Epidermal melanocyte (primary cell): ENCODE results near the gene FOXS1.

Source experiments
- DNase-seq: peaks from one replicate; pipeline ENCODE4 v3.0.0; 2011; ENCODE audit warnings: low spot score; ENCODE audit not compliant: insufficient read length

FOXS1 gene

DNA sequence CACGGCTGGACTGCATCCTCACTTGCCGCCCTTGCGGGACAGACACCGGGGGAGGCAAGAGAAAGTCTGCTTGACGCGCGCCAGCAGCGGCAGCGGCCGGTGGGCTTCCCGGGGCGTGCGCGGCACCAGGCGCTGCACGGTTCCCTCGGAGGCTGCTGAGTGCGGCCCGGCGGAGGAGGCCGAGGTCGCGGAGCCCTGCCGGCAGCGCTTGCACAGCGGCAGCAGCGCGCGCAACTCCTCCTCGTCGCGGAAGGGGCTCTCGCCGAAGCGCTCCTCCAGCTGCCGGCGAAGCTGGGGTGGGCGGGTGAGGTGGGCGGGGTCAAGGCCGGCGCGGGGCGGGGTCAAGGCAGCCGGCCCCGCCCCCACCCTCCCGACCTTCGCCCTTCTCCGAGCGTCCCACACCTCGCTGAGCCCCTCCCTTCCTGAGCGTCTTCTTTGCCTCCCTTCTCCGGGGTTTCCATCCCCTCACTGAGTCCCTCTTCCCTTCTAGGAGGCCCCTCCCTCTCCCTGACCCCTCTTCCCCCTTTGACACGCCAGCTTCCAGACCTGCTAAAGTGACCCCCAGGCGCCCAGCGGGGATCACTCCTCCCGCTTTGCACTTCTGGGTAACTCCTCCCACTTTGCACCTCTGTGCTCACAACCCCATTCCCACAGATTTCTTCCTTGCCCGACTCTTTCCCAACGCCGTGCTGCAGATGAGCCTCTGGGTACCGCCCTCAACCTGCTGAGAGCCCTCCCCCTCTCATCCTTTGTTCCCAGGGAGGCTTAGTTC is 16.2 kb upstream of the FOXS1 start:
- peak; percentile 86 for DNase-seq

DNA sequence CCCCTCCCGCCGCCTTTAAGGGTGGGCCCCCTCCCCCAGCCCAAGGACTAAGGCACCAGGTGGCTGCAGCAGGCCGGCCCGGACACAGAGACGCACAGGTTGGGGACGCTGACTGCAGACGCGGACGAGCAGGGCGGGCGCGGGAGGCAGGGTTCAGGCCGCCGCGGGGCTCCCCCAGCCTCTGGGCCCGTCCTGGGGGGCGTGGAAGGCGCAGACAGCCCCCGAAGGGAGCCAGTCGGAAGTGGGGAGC is 15.7 kb upstream of the FOXS1 start:
- DNase-seq: no peak

DNA sequence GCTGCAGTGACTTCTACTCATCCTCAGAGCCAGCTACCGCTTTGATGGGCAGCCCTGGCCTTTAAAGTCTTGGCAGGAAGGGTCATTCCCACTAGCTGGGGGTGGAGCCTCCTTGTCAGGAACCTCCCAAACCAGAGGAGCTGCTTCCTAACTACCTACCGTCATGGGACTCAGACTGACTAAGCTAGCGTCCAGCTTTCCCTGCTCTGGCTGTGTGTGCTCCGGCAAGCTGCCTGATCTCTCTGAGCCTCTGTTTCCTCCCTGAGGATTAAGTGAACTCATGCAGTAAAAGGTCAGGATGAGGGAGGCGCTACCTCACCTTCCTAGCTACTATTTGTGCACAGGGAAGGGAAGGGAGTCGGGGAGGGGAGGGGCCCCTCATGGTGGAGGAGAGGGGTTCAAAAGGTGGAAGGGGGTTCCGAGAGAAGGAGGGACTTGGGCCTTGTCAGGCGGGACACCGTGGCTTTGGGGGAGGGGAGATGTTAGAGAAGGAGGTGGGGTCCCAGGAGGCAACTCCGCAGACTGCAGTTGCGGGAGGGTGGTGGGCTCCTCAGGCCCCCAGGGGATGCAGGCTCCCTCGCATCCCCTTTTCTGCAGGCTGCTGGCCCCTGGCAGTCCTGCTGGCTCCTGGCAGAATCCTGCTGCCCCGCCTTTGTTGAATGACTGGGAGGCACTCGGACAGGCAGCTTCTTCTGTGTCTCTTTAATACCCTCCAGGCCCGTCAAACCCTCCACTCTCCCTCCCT is 15.2 kb upstream of the FOXS1 start:
- peak; percentile 67 for DNase-seq

- DNase-seq: no peak
Observed at GRCh38 chr20:31859998-31860380, 14.6 kb upstream of the FOXS1 start.

- no peak for DNase-seq
Observed at GRCh38 chr20:31859266-31859997, 14.0 kb upstream of the FOXS1 start.

DNA sequence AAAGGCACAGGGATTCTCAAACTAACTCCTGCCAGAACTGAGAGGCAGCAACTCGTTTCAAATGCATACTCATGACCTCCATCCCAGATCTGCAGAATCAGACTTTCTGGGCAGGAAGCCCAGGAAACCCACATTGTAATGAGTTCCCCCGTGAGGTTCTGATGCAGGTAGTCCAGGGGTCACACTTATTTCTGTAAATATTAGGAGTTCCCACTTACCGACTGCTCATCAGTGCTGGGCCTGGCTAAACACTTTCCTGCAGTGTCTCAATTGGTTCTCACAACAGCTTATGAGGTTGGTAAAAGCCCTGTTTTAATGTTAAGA is 13.3 kb upstream of the FOXS1 start:
- no peak for DNase-seq

- no peak for DNase-seq
Observed at GRCh38 chr20:31857861-31858759, 12.7 kb upstream of the FOXS1 start.

DNA sequence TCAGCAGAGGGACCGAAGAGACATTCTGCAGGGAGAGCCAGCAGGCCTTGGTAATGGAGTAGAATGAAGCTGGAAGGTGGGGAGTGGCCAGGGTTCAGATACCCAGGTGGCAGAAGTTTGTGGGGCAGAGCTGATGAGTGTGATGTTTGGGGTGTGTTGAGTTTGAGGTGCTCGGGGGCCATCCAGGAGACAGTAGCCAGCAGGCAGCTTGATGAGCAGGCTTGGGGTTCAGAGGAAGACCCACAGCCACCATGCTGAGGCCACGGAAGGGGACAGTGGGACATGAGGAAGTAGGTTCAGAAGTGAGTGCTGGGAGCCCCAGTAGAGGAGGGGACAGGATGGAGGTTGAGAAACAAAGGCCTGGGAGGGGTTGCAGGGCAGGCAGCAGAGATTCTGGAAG is 11.1 kb upstream of the FOXS1 start:
- no peak for DNase-seq

DNA sequence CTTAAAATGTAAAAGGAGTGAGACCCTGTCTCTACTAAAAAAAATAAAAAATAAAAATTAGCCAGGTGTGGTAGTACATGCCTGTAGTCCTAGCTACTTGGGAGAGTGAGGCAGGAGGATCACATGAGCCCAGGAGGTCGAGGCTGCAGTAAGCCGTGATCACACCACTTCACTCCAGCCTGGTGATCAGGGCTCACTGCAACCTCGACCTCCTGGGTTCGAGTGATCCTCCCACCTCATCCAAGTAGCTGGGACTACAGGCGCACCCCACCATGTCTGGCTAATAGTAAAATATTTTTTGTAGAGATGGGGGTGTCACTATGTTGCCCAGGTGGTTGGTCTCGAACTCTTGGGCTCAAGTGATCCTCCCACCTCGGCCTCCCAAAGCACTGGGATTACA is 8.1 kb upstream of the FOXS1 start:
- DNase-seq: no peak

GRCh38 chr20:31851240-31851955 is 6.0 kb upstream of the FOXS1 start:
- DNase-seq: no peak

GRCh38 chr20:31849306-31849930 is 4.0 kb upstream of the FOXS1 start:
- no peak for DNase-seq

DNA sequence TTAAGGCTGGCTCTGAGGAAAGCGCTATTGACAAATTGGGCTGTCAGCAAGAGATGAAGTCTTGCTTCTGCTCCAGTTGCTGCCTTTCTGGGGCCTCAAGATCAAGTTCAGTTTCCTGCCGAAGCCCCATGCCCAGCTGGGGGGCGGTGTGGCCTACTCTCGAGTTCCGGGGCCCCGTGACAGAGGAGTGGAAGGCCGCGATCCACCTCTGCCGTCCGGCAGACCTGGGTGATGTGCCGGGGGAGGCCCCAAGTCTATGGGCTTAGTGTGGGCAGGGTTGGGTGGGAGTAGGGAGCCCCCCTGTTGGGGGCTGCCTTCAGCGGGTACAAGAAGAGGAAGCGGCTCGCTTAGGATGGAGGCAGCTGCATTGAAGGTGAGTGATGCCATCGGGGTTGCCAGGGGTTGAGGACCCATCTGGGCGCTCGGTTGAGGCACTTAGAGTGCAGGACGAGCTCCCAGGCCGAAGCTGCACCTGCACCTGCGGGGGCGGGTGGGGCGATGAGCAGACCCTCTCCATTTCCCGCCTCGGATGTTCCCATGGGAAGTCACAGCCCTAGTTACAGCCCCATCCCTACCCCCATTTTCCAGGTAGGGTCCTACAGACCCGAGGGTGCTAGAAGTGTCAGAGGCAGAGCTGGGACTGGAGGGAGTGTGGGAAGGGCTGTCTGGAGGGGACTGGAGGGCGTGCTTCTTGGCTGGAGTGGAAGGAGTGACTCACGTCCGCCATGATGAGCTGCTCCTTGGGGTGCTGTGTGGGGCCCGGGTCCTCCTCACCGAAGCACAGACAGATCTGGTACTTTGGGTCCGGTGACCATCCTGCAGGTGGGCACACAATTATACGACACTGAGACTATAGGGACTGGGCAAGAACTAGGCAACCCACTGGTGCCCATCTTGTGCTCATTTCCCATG is 2.9 kb upstream of the FOXS1 start:
- DNase-seq: no peak

DNA sequence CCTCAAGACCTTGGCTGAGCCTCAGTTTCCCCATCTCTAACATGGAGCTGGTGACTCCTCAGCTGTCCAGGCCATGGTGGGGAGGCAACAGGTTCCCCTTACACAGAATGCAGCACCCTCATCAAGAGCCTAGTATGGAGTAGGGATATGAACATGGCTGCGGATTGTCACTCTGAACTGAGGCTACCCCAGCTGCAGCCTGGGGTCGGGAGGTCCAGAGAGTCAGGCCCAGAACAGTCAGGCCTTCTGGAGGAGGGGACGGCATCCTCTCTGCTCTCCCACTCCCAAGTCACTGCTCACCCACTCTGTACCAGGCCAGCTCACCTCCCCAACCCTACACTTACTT is 1.4 kb upstream of the FOXS1 start:
- DNase-seq: no peak

- no peak for DNase-seq
Observed at GRCh38 chr20:31844737-31845299, 586 bp downstream of the FOXS1 start.

DNA sequence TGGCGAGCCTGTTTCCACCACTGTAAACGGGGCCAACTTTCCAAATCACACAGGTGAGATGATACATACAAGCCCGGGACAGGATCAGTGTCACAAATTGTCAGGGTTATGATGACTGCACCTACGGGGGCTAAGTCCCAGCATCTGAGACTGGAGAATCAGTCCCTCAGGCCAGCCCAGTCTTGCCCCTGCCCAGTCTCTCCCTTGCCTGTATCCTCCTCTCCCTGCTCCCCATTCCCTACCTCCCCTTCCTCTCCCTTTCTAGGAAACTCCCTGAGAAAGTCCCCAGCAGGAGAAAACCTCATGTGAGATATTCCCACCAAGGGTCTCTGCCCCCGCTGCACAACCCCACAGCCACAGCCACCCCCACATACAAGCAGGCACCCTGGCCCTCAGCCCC is 1.5 kb downstream of the FOXS1 start:
- no peak for DNase-seq

DNA sequence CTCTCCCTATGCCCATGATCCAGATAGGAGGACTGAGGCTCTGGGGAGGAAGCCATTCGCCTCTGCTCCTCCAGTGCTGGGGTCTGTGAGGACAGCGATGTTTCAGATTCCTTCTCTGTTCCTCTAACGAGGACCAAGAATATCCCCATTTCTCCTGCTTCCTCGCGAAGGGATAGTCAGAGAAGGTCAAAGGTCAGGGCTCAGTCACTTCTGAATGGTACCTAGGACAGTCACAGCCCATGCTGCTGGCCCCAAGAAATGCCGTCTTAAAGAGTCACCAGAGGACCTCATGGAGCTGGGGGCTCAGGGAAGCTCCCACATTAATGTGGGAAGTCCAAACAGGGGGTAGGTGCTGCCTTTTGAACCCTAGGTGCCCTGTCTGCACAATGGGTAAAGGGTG is 2.1 kb downstream of the FOXS1 start:
- DNase-seq: no peak

DNA sequence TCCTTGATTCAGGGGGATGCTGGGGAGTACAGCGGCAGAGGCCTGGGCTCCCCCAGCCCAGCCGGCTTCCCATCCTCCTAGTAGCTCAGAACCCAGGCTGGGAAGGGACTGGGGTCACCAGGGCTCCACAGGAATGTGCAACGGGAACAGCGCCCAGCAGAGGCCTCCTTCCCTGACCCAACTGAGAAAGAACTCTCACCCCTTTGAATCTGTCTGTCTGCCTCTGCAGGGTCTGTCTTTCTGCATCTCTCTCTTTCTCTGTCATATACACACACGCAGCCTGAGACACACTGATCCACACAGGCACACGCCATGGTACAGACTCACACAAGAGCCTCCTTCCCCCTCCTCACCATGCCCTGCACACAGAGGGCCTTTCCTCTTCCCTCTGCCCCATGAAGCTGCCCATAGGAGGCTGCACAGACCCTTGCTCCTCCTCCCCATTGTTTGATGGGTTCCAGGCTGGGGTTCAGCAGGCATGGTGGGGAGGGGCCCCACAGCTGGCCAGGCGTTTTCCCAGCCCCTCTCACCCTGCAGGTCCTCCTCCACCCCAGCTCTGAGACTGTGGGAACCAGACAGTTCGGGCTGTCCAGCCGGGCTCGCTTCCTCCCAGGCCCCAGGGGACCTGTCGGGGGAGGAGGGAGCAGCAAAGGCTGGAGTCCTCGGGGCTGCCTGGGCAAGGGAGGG is 2.8 kb downstream of the FOXS1 start:
- peak; percentile 52 for DNase-seq

DNA sequence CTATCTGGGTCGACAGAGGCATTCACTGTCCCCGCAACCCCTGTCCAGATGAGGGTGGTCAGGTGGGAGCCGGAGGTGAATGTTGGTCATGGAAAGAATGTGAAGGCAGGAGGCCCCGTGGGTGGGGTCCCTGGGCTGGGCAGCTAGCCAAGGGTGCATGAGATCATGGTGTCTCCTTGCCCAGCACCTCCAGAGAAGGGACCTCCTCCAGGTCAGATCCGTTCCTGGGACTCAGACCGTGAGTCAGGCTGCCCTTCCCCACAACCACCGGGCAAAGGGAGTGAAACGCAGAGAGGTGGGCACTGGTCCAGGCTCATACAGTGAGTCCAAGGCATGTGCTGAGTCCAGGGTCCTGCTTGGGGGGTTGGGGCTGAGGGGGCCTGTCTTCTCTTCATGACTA is 3.5 kb downstream of the FOXS1 start:
- no peak for DNase-seq
